Measurements from ENCODE around the gene SNAI3. TPM values are rescaled to one million over a fixed set of nuclear protein-coding genes. Genes with fewer than 3 reads are reported as not detected.

SNAI3 gene
- total and polyA plus RNA-seq, 9 of the 15 experiments (the other 6 are each of a cell fraction or from before 2014, with no cell fraction given): 0.04 to 4.1 (median 0.80) TPM; not detected in 1

GRCh38 chr16:88628512-88628974 is 57.8 kb downstream of the SNAI3 start (continued):
- TF ChIP-seq ZNF740 (CRISPR knock-in tag; IDR thresholded peaks at IDR 0.05) (peak; percentile 71), ZNF740 (tag; IDR thresholded peaks at IDR 0.05) (no peak), CTBP1 (IDR thresholded peaks at IDR 0.05; ENCODE audit: borderline replicate concordance) (peak; percentile 95), DNMT1 (IDR thresholded peaks at IDR 0.05) (no peak), FOXP4 (CRISPR knock-in tag; IDR thresholded peaks at IDR 0.05; ENCODE audit: borderline replicate concordance) (0 out of 2 replicates have a peak, but pooled peaks have one; percentile 26), POLR2B (IDR thresholded peaks at IDR 0.05; ENCODE audit: low read depth, partially characterized antibody) (no peak), MAFK (IDR thresholded peaks at IDR 0.05; ENCODE audit: low read length) (no peak), ARID2 (IDR thresholded peaks at IDR 0.05) (no peak), ZBTB2 (IDR thresholded peaks at IDR 0.05) (peak; percentile 42; the same call in 1 of the 2 replicates), SMAD4 (CRISPR knock-in tag; conservative IDR thresholded peaks at IDR 0.05) (peak; percentile 67; the same call in 1 of the 2 replicates), NCOA2 (IDR thresholded peaks at IDR 0.05; ENCODE audit: partially characterized antibody in 2 of 2) (no peak), E2F4 (CRISPR knock-in tag; IDR thresholded peaks at IDR 0.05; ENCODE audit: low read depth) (no peak), MAX (CRISPR knock-in tag; IDR thresholded peaks at IDR 0.05) (peak; percentile 19; the same call in 1 of the 2 replicates), GABPA (tag; conservative IDR thresholded peaks at IDR 0.05; ENCODE audit: low read depth) (peak; percentile 64), ZBTB43 (CRISPR knock-in tag; IDR thresholded peaks at IDR 0.05) (no peak), FOXJ2 (tag; IDR thresholded peaks at IDR 0.05) (no peak), ZNF449 (CRISPR knock-in tag; IDR thresholded peaks at IDR 0.05) (no peak), CEBPB (tag; IDR thresholded peaks at IDR 0.05) (no peak)

Data from K562 (cell line).